H1 (cell line): Measurements from ENCODE around the gene SPTSSA. TPM values are rescaled to one million over a fixed set of nuclear protein-coding genes. Genes with fewer than 3 reads are reported as not detected.

ENCODE experiments used
- CTCF ChIA-PET: fragments of 300-600 bp; sonication (Branson Sonifier 250); formaldehyde crosslinking; loops from one replicate; lab custom pipeline; 2021; ENCODE audit not compliant: partially characterized antibody; lab: Charles Lee
- POLR2A ChIA-PET: fragments of 300-600 bp; sonication (Branson Sonifier 250); formaldehyde crosslinking; loops from one replicate; lab custom pipeline; 2021; ENCODE audit warnings: inconsistent platforms; ENCODE audit not compliant: partially characterized antibody; lab: Charles Lee
- DNase-seq, 2 experiments: peaks; one replicate each; pipeline versions ENCODE4 v3.0.0 to v3.0.0-alpha.2; 2010 to 2022; ENCODE audit warnings: low spot score in 2 of 2, low read depth in 1 of 2, mixed read lengths in 1 of 2
- FAIRE-seq: peaks from 2 replicates; lab custom pipeline; 2011; peaks lifted over from hg19 to GRCh38; lab: Jason Lieb, UNC
- H2AFZ ChIP-seq: 2 replicates; pipeline ENCODE4 v1.8.1; 2012; ENCODE audit warnings: low read length, inconsistent platforms
- H2AK5ac ChIP-seq: 2 replicates; pipeline ENCODE4 v1.6.1; 2013; ENCODE audit warnings: low read depth, low read length
- H2BK120ac ChIP-seq: replicated peaks from 2 replicates; pipeline ENCODE3; 2013; ENCODE audit warnings: low read depth, low read length, inconsistent platforms
- H2BK12ac ChIP-seq: 2 replicates; pipeline ENCODE4 v1.6.1; 2013; ENCODE audit warnings: low read depth, low read length
- H2BK15ac ChIP-seq: 2 replicates; pipeline ENCODE4 v1.6.1; 2013; ENCODE audit warnings: low read length
- H2BK20ac ChIP-seq: 2 replicates; pipeline ENCODE4 v1.6.1; 2013; ENCODE audit warnings: low read length
- H2BK5ac ChIP-seq: 2 replicates; pipeline ENCODE4 v1.6.1; 2013; ENCODE audit warnings: low read depth, low read length
- H3K14ac ChIP-seq: 2 replicates; pipeline ENCODE4 v1.6.1; 2013; ENCODE audit warnings: inconsistent platforms; ENCODE audit not compliant: insufficient read length
- H3K18ac ChIP-seq: 2 replicates; pipeline ENCODE4 v1.6.1; 2013; ENCODE audit warnings: low read length; ENCODE audit errors: extremely low read depth
- H3K23ac ChIP-seq: 2 replicates; pipeline ENCODE4 v1.6.1; 2013; ENCODE audit warnings: inconsistent platforms; ENCODE audit not compliant: insufficient read length
- H3K23me2 ChIP-seq: 2 replicates; pipeline ENCODE4 v1.6.1; 2013; ENCODE audit warnings: low read depth, low read length
- H3K27ac ChIP-seq: 2 replicates; pipeline ENCODE4 v1.6.1; 2011; ENCODE audit warnings: low read depth, low read length, inconsistent platforms
- H3K27me3 ChIP-seq, 4 experiments: replicated peaks in 1 of 4; 1 replicate in 1 of 4; 2 replicates in 3 of 4; pipeline versions ENCODE4 v1.6.1 to v1.8.1; 2011 to 2013; ENCODE audit warnings: low read length in 3 of 4, mild to moderate bottlenecking in 3 of 4, inconsistent platforms in 2 of 4, mixed read lengths in 2 of 4, moderate library complexity in 1 of 4; ENCODE audit not compliant: control insufficient read depth in 3 of 4, insufficient read depth in 3 of 4; ENCODE audit errors: extremely low read depth in 1 of 4
- H3K36me3 ChIP-seq, 4 experiments: 2 replicates each; pipeline versions ENCODE4 v1.6.1 to v1.8.1; 2011 to 2013; ENCODE audit warnings: mild to moderate bottlenecking in 4 of 4, low read length in 3 of 4, moderate library complexity in 2 of 4, control low read depth in 1 of 4, inconsistent platforms in 1 of 4; ENCODE audit not compliant: insufficient read depth in 4 of 4, control insufficient read depth in 2 of 4
- H3K4ac ChIP-seq: replicated peaks from 2 replicates; pipeline ENCODE3; 2013; ENCODE audit warnings: low read length, low read depth, mixed read lengths, inconsistent platforms; ENCODE audit not compliant: insufficient read length
- H3K4me1 ChIP-seq, 4 experiments: replicated peaks in 1 of 4; 1 replicate in 1 of 4; 2 replicates in 3 of 4; pipeline versions ENCODE4 v1.6.1 to v1.8.1; 2011 to 2013; ENCODE audit warnings: low read length in 3 of 4, inconsistent platforms in 2 of 4, mixed read lengths in 1 of 4; ENCODE audit not compliant: insufficient read depth in 4 of 4, control insufficient read depth in 3 of 4
- H3K4me2 ChIP-seq, 2 experiments: 2 replicates each; pipeline versions ENCODE4 v1.6.1 to v1.8.1; 2011 to 2013; ENCODE audit warnings: low read depth in 2 of 2, low read length in 2 of 2, control low read depth in 1 of 2, inconsistent platforms in 1 of 2, mild to moderate bottlenecking in 1 of 2; ENCODE audit not compliant: insufficient read depth in 1 of 2
- H3K4me3 ChIP-seq, 4 experiments: fragments of 200-600, 300-600 bp in 1 of 4; sonication (generic), shearing (Covaris generic), sonication (Bioruptor Twin) in 1 of 4; 2 replicates each; pipeline versions ENCODE4 v1.5.1 to v1.8.1; 2011 to 2016; ENCODE audit warnings: low read length in 4 of 4, low read depth in 3 of 4, control low read depth in 2 of 4, inconsistent platforms in 2 of 4, mild to moderate bottlenecking in 2 of 4, mixed read lengths in 1 of 4, moderate library complexity in 1 of 4; ENCODE audit not compliant: insufficient read depth in 2 of 4; ENCODE audit errors: extremely low read depth in 1 of 4
- H3K56ac ChIP-seq: replicated peaks from 2 replicates; pipeline ENCODE3; 2013; ENCODE audit warnings: low read depth, mild to moderate bottlenecking, mixed read lengths, low read length, inconsistent platforms; ENCODE audit not compliant: insufficient read length
- H3K79me1 ChIP-seq: 2 replicates; pipeline ENCODE4 v1.6.1; 2013; ENCODE audit warnings: low read depth, low read length, control low read depth
- H3K79me2 ChIP-seq, 2 experiments: 2 replicates each; pipeline versions ENCODE4 v1.6.1 to v1.8.1; 2012 to 2013; ENCODE audit warnings: low read length in 2 of 2, mild to moderate bottlenecking in 2 of 2, inconsistent platforms in 1 of 2; ENCODE audit not compliant: insufficient read depth in 2 of 2, control insufficient read depth in 1 of 2
- H3K9ac ChIP-seq, 4 experiments: replicated peaks in 1 of 4; 1 replicate in 1 of 4; 2 replicates in 3 of 4; pipeline versions ENCODE4 v1.6.1 to v1.8.1; 2011 to 2013; ENCODE audit warnings: low read depth in 3 of 4, low read length in 3 of 4, control low read depth in 2 of 4, mild to moderate bottlenecking in 2 of 4, moderate library complexity in 2 of 4, inconsistent platforms in 1 of 4; ENCODE audit errors: extremely low read depth in 1 of 4
- H3K9me3 ChIP-seq, 2 experiments: 2 replicates each; pipeline versions ENCODE4 v1.6.1 to v1.8.1; 2012 to 2013; ENCODE audit warnings: mild to moderate bottlenecking in 2 of 2, moderate library complexity in 2 of 2, control low read depth in 1 of 2, inconsistent platforms in 1 of 2, low read depth in 1 of 2, low read length in 1 of 2, mixed read lengths in 1 of 2; ENCODE audit not compliant: insufficient read depth in 2 of 2
- H4K20me1 ChIP-seq, 2 experiments: replicated peaks in 1 of 2; 2 replicates each; pipeline versions ENCODE3 to v1.8.1; 2011 to 2013; ENCODE audit warnings: inconsistent platforms in 2 of 2, low read length in 2 of 2, mild to moderate bottlenecking in 1 of 2; ENCODE audit not compliant: insufficient read depth in 2 of 2, control insufficient read depth in 1 of 2
- H4K5ac ChIP-seq: 2 replicates; pipeline ENCODE4 v1.6.1; 2013; ENCODE audit warnings: low read length, low read depth, mixed read lengths, inconsistent platforms; ENCODE audit not compliant: insufficient read length
- H4K8ac ChIP-seq: 2 replicates; pipeline ENCODE4 v1.8.0; 2013; ENCODE audit warnings: mild to moderate bottlenecking, moderate library complexity, low read length, inconsistent platforms; ENCODE audit not compliant: insufficient read depth; ENCODE audit errors: extremely low read depth
- H4K91ac ChIP-seq: replicated peaks from 2 replicates; pipeline ENCODE3; 2013; ENCODE audit warnings: low read length, mixed read lengths, inconsistent platforms; ENCODE audit not compliant: insufficient read length
- ATF2 ChIP-seq: IDR thresholded peaks from 2 replicates; pipeline ENCODE4 v1.6.1; 2012; ENCODE audit warnings: low read length, inconsistent platforms
- BRCA1 ChIP-seq: IDR thresholded peaks from 2 replicates; pipeline ENCODE4 v1.6.1; 2012; ENCODE audit warnings: low read depth, low read length, improper control_type of control experiment
- CBX8 ChIP-seq: fragments of 300-800, 300-1000 bp; sonication (generic); IDR thresholded peaks from 2 replicates; pipeline ENCODE4 v1.7.1; 2016; ENCODE audit warnings: low read depth, low read length, borderline replicate concordance
- POLR2AphosphoS5 ChIP-seq: IDR thresholded peaks from 2 replicates; pipeline ENCODE4 v1.6.1; 2011; ENCODE audit warnings: low read depth, low read length
- RFX5 ChIP-seq: IDR thresholded peaks from 2 replicates; pipeline ENCODE4 v1.6.1; 2011; ENCODE audit warnings: low read depth, low read length, improper control_type of control experiment, borderline replicate concordance
- SIX5 ChIP-seq: IDR thresholded peaks from 2 replicates; pipeline ENCODE4 v1.6.1; 2011; ENCODE audit warnings: mild to moderate bottlenecking, low read depth, low read length
- WGBS, 2 experiments: shearing (Covaris generic) in 1 of 2; methylation state at CpG; one replicate each; pipeline versions ENCODE4 v1.1.6 to v1.1.7; 2013 to 2015; ENCODE audit warnings: low lambda C conversion rate in 2 of 2, mixed read lengths in 2 of 2, inconsistent platforms in 1 of 2, low coverage in 1 of 2, missing lambda C conversion rate in 1 of 2; ENCODE audit not compliant: insufficient replicate concordance in 2 of 2, insufficient coverage in 1 of 2, insufficient read length in 1 of 2; ENCODE audit errors: extremely low coverage in 1 of 2, missing lambda C conversion rate in 1 of 2; 5-methylcytosine and 5-hydroxymethylcytosine counted together
- polyA plus RNA-seq, 7 experiments: library from polyadenylated mRNA; depleted of rRNA in 3 of 7; stranded (reverse) in 5 of 7; unstranded in 2 of 7; fragments of >200 nt in 5 of 7; fragments of 200-250 nt in 2 of 7; gene quantifications; 1 replicate in 5 of 7; 2 replicates in 1 of 7; 4 replicates in 1 of 7; pipeline versions ENCODE4 v1.2.1 to v1.2.3, GENCODE V29; 2011 to 2013; ENCODE audit warnings: missing spikeins in 2 of 7, mixed read lengths in 2 of 7
- total RNA-seq: library from RNA; stranded (reverse); fragmentation: NEBNext Ultra II Directional; extraction: Animal tissue kit (Norgen Biotek cat#: 25700); gene quantifications from 2 replicates; pipeline ENCODE4 v1.2.1, GENCODE V29; 2021
- TF ChIP-seq, protein P1 (sequence below), 3 experiments: IDR thresholded peaks; 1 replicate in 2 of 3; 2 replicates in 1 of 3; pipeline versions ENCODE4 v1.5.1 to v1.6.1; 2011; ENCODE audit warnings: low read length in 3 of 3, mild to moderate bottlenecking in 3 of 3, inconsistent platforms in 2 of 3, low read depth in 1 of 3, moderate library complexity in 1 of 3; ENCODE audit not compliant: insufficient read depth in 1 of 3; ENCODE audit errors: control extremely low read depth in 1 of 3

SPTSSA gene
- total and polyA plus RNA-seq, 2 of the 8 experiments (the other 6 are each of a cell fraction or from before 2014, with no cell fraction given): 24.9 to 28.5 TPM

DNA sequence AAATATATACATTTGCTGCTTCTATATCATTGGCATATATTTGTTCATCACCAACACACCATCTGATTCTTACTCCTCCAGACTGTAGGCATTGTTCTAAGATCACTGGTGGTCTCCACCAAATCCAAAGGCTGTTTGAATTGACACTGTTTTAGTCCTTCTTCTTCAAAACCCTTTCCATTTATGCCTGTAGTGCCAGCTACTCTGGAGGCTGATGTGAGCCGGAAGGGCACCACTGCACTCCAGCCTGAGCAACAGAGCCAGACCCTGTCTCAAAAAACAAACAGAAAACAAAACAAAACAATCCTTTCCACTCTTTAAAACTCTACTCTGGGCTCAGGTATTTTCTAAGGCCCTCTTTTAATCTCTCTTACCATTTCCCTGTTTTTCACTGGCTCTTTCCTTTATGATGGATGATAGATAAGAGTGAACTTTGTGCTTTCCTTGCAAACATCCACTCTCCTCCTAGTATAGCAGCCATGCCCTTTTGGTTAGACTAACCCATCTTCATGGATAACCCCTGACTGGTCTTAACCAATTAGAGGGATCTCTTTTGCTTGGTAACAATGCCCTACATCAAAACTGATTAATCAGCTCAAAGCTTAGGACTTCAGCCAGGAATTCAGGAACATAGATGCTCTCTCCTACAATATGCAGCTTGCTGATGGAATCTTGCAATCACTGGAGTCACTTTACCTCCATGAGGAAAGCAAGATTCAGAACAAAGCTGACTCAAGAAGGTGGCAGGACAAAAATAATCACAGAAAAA, 24.9 kb downstream of the SPTSSA start:
- no peak for TF ChIP-seq RFX5
- no peak for TF ChIP-seq SIX5
- no peak for TF ChIP-seq CBX8
- TF ChIP-seq, protein P1, sequence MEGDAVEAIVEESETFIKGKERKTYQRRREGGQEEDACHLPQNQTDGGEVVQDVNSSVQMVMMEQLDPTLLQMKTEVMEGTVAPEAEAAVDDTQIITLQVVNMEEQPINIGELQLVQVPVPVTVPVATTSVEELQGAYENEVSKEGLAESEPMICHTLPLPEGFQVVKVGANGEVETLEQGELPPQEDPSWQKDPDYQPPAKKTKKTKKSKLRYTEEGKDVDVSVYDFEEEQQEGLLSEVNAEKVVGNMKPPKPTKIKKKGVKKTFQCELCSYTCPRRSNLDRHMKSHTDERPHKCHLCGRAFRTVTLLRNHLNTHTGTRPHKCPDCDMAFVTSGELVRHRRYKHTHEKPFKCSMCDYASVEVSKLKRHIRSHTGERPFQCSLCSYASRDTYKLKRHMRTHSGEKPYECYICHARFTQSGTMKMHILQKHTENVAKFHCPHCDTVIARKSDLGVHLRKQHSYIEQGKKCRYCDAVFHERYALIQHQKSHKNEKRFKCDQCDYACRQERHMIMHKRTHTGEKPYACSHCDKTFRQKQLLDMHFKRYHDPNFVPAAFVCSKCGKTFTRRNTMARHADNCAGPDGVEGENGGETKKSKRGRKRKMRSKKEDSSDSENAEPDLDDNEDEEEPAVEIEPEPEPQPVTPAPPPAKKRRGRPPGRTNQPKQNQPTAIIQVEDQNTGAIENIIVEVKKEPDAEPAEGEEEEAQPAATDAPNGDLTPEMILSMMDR (IDR thresholded peaks at IDR 0.05; ENCODE audit: control extremely low read depth in 1 of 3, insufficient read depth in 1 of 3, low read depth in 1 of 3, low read length in 3 of 3): no peak
- no peak for TF ChIP-seq POLR2AphosphoS5
- no peak for TF ChIP-seq BRCA1
- TF ChIP-seq ATF2: no peak
- H2BK15ac ChIP-seq: no peak overlapping the region
- H3K79me1 ChIP-seq: no peaks in the 10 kb centered on the region
- POLR2A ChIA-PET: interaction anchor here (1.3 kb wide), 1 partner anchor 8 kb away, joined by 3 read pairs; no protein-coding TSS in a partner anchor
- no peak for DNase-seq
- peaks cover 0 to 29% of the 10 kb centered on the region in 2 experiments; a peak in 2 of 4 replicates for H3K79me2 ChIP-seq
- no peaks in the 10 kb centered on the region; the same call in 1 of the 2 replicates for H3K23me2 ChIP-seq
- H2BK12ac ChIP-seq: no peak overlapping the region
- H3K9me3 ChIP-seq: no peaks in the 10 kb centered on the region
- 67% methylated on average over 1 of the region's 1 CpG; no CpG with 5 or more reads in 1 of the 2 experiments for WGBS, 2 experiments
- H2BK5ac ChIP-seq: no peak overlapping the region
- CTCF ChIA-PET: interaction anchor here (0.7 to 1.6 kb wide), 7 partner anchors 13 to 105 kb away, joined by 3 to 5 read pairs (median 3); no protein-coding TSS in a partner anchor
- peaks cover 0 to 2% (median 0%) of the 10 kb centered on the region in 4 experiments; a peak in 1 of 7 replicates for H3K4me1 ChIP-seq
- H3K23ac ChIP-seq: no peak overlapping the region
- no peak overlapping the region for H4K5ac ChIP-seq
- no peak overlapping the region for H3K56ac ChIP-seq
- H2BK20ac ChIP-seq: no peak overlapping the region
- no peak overlapping the region for H3K4ac ChIP-seq
- H4K91ac ChIP-seq: no peak overlapping the region
- H2AFZ ChIP-seq: no peak overlapping the region
- H2AK5ac ChIP-seq: no peak overlapping the region
- H4K20me1 ChIP-seq: peaks cover 3% of the 10 kb centered on the region in 2 experiments
- no peak overlapping the region for H3K4me2 ChIP-seq
- no peak overlapping the region for H3K14ac ChIP-seq
- H3K27me3 ChIP-seq: no peaks in the 10 kb centered on the region
- H2BK120ac ChIP-seq: no peak overlapping the region
- no peak overlapping the region for H3K9ac ChIP-seq
- no peak overlapping the region for H3K18ac ChIP-seq
- no peak for FAIRE-seq
- H3K27ac ChIP-seq: no peak overlapping the region
- no peak overlapping the region for H4K8ac ChIP-seq
- H3K4me3 ChIP-seq: no peak overlapping the region
- H3K36me3 ChIP-seq: no peaks in the 10 kb centered on the region
